Raji (cell line): ENCODE data around the gene TRNT1.

Experiments used
- POLR2A ChIP-seq: IDR thresholded peaks from 2 replicates; pipeline ENCODE4 v1.6.1; 2011; ENCODE audit warnings: low read depth, low read length, control low read depth; ENCODE audit not compliant: insufficient read depth

TRNT1 gene

GRCh38 chr3:3189961-3190360, 63.2 kb downstream of the TRNT1 start:
- no peak for TF ChIP-seq POLR2A

- TF ChIP-seq POLR2A = no peak
Measured at GRCh38 chr3:3191675-3192285, 65.0 kb downstream of the TRNT1 start.

GRCh38 chr3:3192286-3192675, 65.5 kb downstream of the TRNT1 start:
- no peak for TF ChIP-seq POLR2A

GRCh38 chr3:3194861-3195260, 68.1 kb downstream of the TRNT1 start:
- no peak for TF ChIP-seq POLR2A

GRCh38 chr3:3196148-3196861, 69.6 kb downstream of the TRNT1 start:
- TF ChIP-seq POLR2A = no peak
